ENCODE data around the gene CYTL1. TPM values are rescaled to one million over a fixed set of nuclear protein-coding genes. Genes with fewer than 3 reads are reported as not detected.

Gene CYTL1
- total RNA-seq, 2 donors from 2014 or later, result 2.2 to 3.7 TPM

- no peaks in the 10 kb centered on the region for H3K9me3 Mint-ChIP-seq
- 66 to 71% methylated on average over 5 to 6 of the region's 6 CpGs for WGBS, 2 experiments (ENCODE audit: insufficient coverage in 1 of 2, insufficient read length in 1 of 2)
- no peak for TF ChIP-seq CTCF (conservative IDR thresholded peaks at IDR 0.05)
- Histone ChIP-seq H3K27me3 (ENCODE audit: control insufficient read depth, insufficient read depth, low read length, poor library complexity, severe bottlenecking) (peaks cover 41% of the 10 kb centered on the region), H3K36me3 (ENCODE audit: control insufficient read depth, insufficient read depth, low read length) (no peaks in the 10 kb centered on the region), H3K9ac (ENCODE audit: extremely low read depth, low read length, poor library complexity, severe bottlenecking) (no peak overlapping the region), H3K4me1 (ENCODE audit: control insufficient read depth, insufficient read depth, low read length) (peaks cover 3% of the 10 kb centered on the region), H3K27ac (ENCODE audit: low read depth, low read length) (no peak overlapping the region), H3K9me3 (ENCODE audit: control insufficient read depth, low read length) (no peaks in the 10 kb centered on the region), H3K4me3 (ENCODE audit: low read length) (no peak overlapping the region)
- peaks cover 7% of the 10 kb centered on the region for H3K4me1 Mint-ChIP-seq
- no peaks in the 10 kb centered on the region for H3K36me3 Mint-ChIP-seq (ENCODE audit: low read depth)
- no peak overlapping the region for H3K27ac Mint-ChIP-seq
- peaks cover 55% of the 10 kb centered on the region for H3K27me3 Mint-ChIP-seq (ENCODE audit: insufficient read depth)
- DNase-seq, result no peak
- H3K4me3 Mint-ChIP-seq, result peak overlapping the region; percentile 69
These were observed 33.6 kb upstream of the CYTL1 start for GRCh38 chr4:5052726-5053425.

GRCh38 chr4:5052204-5052702, 33.0 kb upstream of the CYTL1 start:
- peaks cover 7% of the 10 kb centered on the region for H3K4me1 Mint-ChIP-seq
- Histone ChIP-seq H3K27me3 (ENCODE audit: control insufficient read depth, insufficient read depth, low read length, poor library complexity, severe bottlenecking) (peaks cover 41% of the 10 kb centered on the region), H3K9me3 (ENCODE audit: control insufficient read depth, low read length) (no peaks in the 10 kb centered on the region), H3K4me1 (ENCODE audit: control insufficient read depth, insufficient read depth, low read length) (peaks cover 3% of the 10 kb centered on the region), H3K27ac (ENCODE audit: low read depth, low read length) (no peak overlapping the region), H3K36me3 (ENCODE audit: control insufficient read depth, insufficient read depth, low read length) (no peaks in the 10 kb centered on the region), H3K9ac (ENCODE audit: extremely low read depth, low read length, poor library complexity, severe bottlenecking) (no peak overlapping the region), H3K4me3 (ENCODE audit: low read length) (peak overlapping the region; percentile 84)
- peak overlapping the region; percentile 69 for H3K4me3 Mint-ChIP-seq
- H3K36me3 Mint-ChIP-seq (ENCODE audit: low read depth), result no peaks in the 10 kb centered on the region
- no peak for DNase-seq
- peaks cover 55% of the 10 kb centered on the region for H3K27me3 Mint-ChIP-seq (ENCODE audit: insufficient read depth)
- no peak overlapping the region for H3K27ac Mint-ChIP-seq
- H3K9me3 Mint-ChIP-seq, result no peaks in the 10 kb centered on the region
- no peak for TF ChIP-seq CTCF (conservative IDR thresholded peaks at IDR 0.05)
- 37 to 49% methylated on average over 8 to 18 of the region's 18 CpGs for WGBS, 2 experiments (ENCODE audit: insufficient coverage in 1 of 2, insufficient read length in 1 of 2)

- H3K4me1 ChIP-seq (ENCODE audit: control insufficient read depth, insufficient read depth, low read length), result peaks cover 3% of the 10 kb centered on the region
- no peaks in the 10 kb centered on the region for H3K9me3 Mint-ChIP-seq
- H3K36me3 ChIP-seq (ENCODE audit: control insufficient read depth, insufficient read depth, low read length), result no peaks in the 10 kb centered on the region
- H3K27me3 ChIP-seq (ENCODE audit: control insufficient read depth, insufficient read depth, low read length, poor library complexity, severe bottlenecking), result peaks cover 41% of the 10 kb centered on the region
- peak; percentile 88 for DNase-seq
- peaks cover 55% of the 10 kb centered on the region for H3K27me3 Mint-ChIP-seq (ENCODE audit: insufficient read depth)
- no peak for TF ChIP-seq CTCF (conservative IDR thresholded peaks at IDR 0.05)
- H3K9me3 ChIP-seq (ENCODE audit: control insufficient read depth, low read length), result no peaks in the 10 kb centered on the region
- H3K27ac ChIP-seq (ENCODE audit: low read depth, low read length), result no peak within 1 kb of the TSS
- 2 to 5% methylated on average over 8 to 103 of the region's 103 CpGs for WGBS, 2 experiments (ENCODE audit: insufficient coverage in 1 of 2, insufficient read length in 1 of 2)
- no peak within 1 kb of the TSS for H3K27ac Mint-ChIP-seq
- H3K36me3 Mint-ChIP-seq (ENCODE audit: low read depth), result no peaks in the 10 kb centered on the region
- peaks cover 7% of the 10 kb centered on the region for H3K4me1 Mint-ChIP-seq
- peak within 1 kb of the TSS; percentile 84 for H3K4me3 ChIP-seq (ENCODE audit: low read length)
- peak within 1 kb of the TSS; percentile 69 for H3K4me3 Mint-ChIP-seq
- peak within 1 kb of the TSS; percentile 28 for H3K9ac ChIP-seq (ENCODE audit: extremely low read depth, low read length, poor library complexity, severe bottlenecking)
These were observed 32.3 kb upstream of the CYTL1 start, which contains the start of gene STK32B for GRCh38 chr4:5051278-5052203. STK32B (plus strand) TSS chr4:5051480.
